ENCODE results near the gene KISS1R. TPM values are rescaled to one million over a fixed set of nuclear protein-coding genes. Genes with fewer than 3 reads are reported as not detected.

The KISS1R gene
- polyA plus RNA-seq, 1 donor (not counting 4 experiments of a cell fraction or from before 2014, with no cell fraction given), result not detected

DNA sequence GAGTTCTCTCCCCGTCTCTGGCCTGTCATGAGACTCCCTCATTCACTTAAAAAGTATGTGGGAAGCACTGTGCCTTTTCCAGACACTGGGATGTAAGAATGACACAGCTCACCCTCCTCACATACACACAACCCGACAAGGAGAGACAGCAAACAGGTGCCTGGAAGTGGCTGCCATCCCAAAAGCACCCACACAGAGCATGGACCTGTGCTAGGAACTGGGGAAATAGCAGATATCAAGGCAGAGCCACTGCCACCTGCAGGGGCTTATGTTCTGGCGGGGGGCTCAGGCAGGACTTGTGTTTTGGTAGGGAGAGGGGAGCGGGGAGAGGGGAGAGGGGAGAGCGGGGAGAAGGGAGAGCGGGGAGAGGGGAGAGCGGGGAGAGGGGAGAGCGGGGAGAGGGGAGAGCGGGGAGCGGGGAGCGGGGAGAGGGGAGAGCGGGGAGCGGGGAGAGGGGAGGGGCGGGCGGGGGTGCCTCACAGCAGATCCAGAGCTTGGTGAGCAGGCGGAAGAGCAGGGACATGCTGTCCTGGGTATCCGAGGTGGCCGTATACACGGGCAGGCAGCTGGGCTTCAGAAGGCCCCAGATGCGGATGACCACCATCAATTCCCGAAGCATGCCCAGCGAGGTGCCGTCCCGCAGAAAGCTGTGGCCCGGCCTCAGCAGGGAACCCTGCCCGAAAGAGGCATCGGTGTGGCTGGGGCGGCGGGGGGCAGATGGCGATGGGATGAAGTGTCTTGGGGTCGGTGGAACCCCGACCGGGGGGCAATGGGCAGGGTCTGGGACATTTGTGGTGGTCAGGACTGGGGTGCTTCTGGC, 45.5 kb upstream of the KISS1R start:
- Histone ChIP-seq H3K79me2 (ENCODE audit: control insufficient read depth, insufficient read depth, low read length) (no peaks in the 10 kb centered on the region), H3K4me1 (ENCODE audit: control insufficient read depth, extremely low read depth, insufficient read depth, low read length) (peaks cover 25% of the 10 kb centered on the region), H3K27me3 (ENCODE audit: control insufficient read depth, extremely low read depth, insufficient read depth, low read length) (no peaks in the 10 kb centered on the region), H3K9me1 (ENCODE audit: control insufficient read depth, extremely low read depth, insufficient read depth, low read length) (no peaks in the 10 kb centered on the region), H3K9me3 (ENCODE audit: control insufficient read depth, low read depth, low read length) (no peaks in the 10 kb centered on the region), H3K27ac (ENCODE audit: control insufficient read depth, insufficient read depth, low read length) (peak overlapping the region; percentile 66), H2AFZ (ENCODE audit: control insufficient read depth, low read length) (no peak overlapping the region), H3K4me2 (ENCODE audit: control insufficient read depth, extremely low read depth, insufficient read depth, low read depth, low read length) (peak overlapping the region; percentile 54), H4K20me1 (ENCODE audit: control insufficient read depth, extremely low read depth, insufficient read depth, low read length) (no peaks in the 10 kb centered on the region), H3K36me3 (ENCODE audit: control insufficient read depth in 2 of 2, extremely low read depth in 1 of 2, insufficient read depth in 2 of 2, low read length in 2 of 2) (peaks cover 18 to 28% of the 10 kb centered on the region in 2 experiments), H3K4me3 (ENCODE audit: control insufficient read depth in 2 of 3, extremely low read depth in 1 of 3, insufficient read depth in 2 of 3, low read depth in 1 of 3, low read length in 3 of 3) (no peak overlapping the region), H3K9ac (ENCODE audit: control insufficient read depth, extremely low read depth, insufficient read depth, low read length) (peak overlapping the region; percentile 34)
- no peak for FAIRE-seq
- dilution Hi-C loops (cut with MboI; ENCODE audit: extremely low pct_ligation_motif_present, low sequenced_read_pairs), result no loop called here
- TF ChIP-seq CTCF (optimal IDR thresholded peaks at IDR 0.05 in 1 of 3, IDR thresholded peaks at IDR 0.05 in 1 of 3, conservative IDR thresholded peaks at IDR 0.05 in 1 of 3; ENCODE audit: extremely low read depth in 1 of 3, insufficient read depth in 2 of 3, low read length in 3 of 3), result no peak
- DNase-seq (ENCODE audit: low read depth, low spot score), result no peak

DNA sequence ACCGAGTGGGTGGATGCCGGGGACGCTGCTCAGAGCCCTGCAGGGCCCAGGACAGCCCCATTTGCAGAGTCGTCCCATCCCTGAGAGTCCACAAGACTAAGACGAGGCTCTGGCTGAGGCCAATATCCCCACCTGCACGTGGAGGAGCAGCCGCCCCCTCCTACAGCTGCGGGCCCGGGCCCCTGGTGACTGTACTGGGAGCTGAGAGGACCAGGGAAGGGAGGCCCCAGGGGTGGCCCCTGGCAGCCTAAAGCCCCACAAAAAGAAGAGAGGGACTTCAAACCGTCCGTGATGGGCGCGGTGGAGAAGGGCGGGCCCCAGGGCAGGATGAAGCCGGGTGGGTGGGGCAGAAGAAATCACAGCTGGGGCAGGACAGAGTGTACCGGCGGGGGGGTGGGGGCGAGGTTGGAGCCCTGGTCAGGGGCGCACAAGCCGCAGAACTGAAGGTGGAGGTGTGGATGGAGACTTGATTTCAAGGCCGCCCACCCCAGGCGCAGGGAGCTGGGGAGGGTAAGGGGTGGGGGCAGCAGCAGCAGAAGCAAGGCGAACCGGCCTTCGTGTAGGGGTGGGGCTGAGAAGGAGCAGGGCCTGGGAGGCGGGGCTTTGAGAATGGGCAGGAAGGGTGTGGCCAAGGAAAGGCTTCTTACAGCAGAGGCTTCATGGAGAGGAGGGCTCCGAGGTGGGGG, 44.7 kb upstream of the KISS1R start:
- Histone ChIP-seq H3K9me1 (ENCODE audit: control insufficient read depth, extremely low read depth, insufficient read depth, low read length) (no peaks in the 10 kb centered on the region), H3K27ac (ENCODE audit: control insufficient read depth, insufficient read depth, low read length) (peak overlapping the region; percentile 66), H2AFZ (ENCODE audit: control insufficient read depth, low read length) (no peak overlapping the region), H4K20me1 (ENCODE audit: control insufficient read depth, extremely low read depth, insufficient read depth, low read length) (no peaks in the 10 kb centered on the region), H3K4me3 (ENCODE audit: control insufficient read depth in 2 of 3, extremely low read depth in 1 of 3, insufficient read depth in 2 of 3, low read depth in 1 of 3, low read length in 3 of 3) (peak overlapping the region in 1 of 3 experiments; percentile 18), H3K4me1 (ENCODE audit: control insufficient read depth, extremely low read depth, insufficient read depth, low read length) (peaks cover 25% of the 10 kb centered on the region), H3K9ac (ENCODE audit: control insufficient read depth, extremely low read depth, insufficient read depth, low read length) (peak overlapping the region; percentile 34), H3K4me2 (ENCODE audit: control insufficient read depth, extremely low read depth, insufficient read depth, low read depth, low read length) (peak overlapping the region; percentile 54), H3K9me3 (ENCODE audit: control insufficient read depth, low read depth, low read length) (no peaks in the 10 kb centered on the region), H3K79me2 (ENCODE audit: control insufficient read depth, insufficient read depth, low read length) (no peaks in the 10 kb centered on the region), H3K36me3 (ENCODE audit: control insufficient read depth in 2 of 2, extremely low read depth in 1 of 2, insufficient read depth in 2 of 2, low read length in 2 of 2) (peaks cover 18 to 32% of the 10 kb centered on the region in 2 experiments), H3K27me3 (ENCODE audit: control insufficient read depth, extremely low read depth, insufficient read depth, low read length) (no peaks in the 10 kb centered on the region)
- FAIRE-seq (no peak), DNase-seq (ENCODE audit: low read depth, low spot score) (peak; percentile 69)
- TF ChIP-seq CTCF (optimal IDR thresholded peaks at IDR 0.05 in 1 of 3, IDR thresholded peaks at IDR 0.05 in 1 of 3, conservative IDR thresholded peaks at IDR 0.05 in 1 of 3; ENCODE audit: extremely low read depth in 1 of 3, insufficient read depth in 2 of 3, low read length in 3 of 3) (no peak), EZH2 (IDR thresholded peaks at IDR 0.05; ENCODE audit: low read length) (no peak)
- dilution Hi-C loops (cut with MboI; ENCODE audit: extremely low pct_ligation_motif_present, low sequenced_read_pairs), result no loop called here
